ENCODE results near the gene MTARC1. TPM values are rescaled to one million over a fixed set of nuclear protein-coding genes. Genes with fewer than 3 reads are reported as not detected.
A peak's percentile ranks its signal among the peaks of the same experiment; 100 is the strongest.

Gene MTARC1
- total and polyA plus RNA-seq, 10 donors, result 3.2 to 17.3 (median 8.1) TPM

- H3K36me3 ChIP-seq, result peaks cover 0 to 3% (median 0%) of the 10 kb centered on the region in 6 donors
- H3K4me1 ChIP-seq, result peaks cover 0 to 28% (median 15%) of the 10 kb centered on the region in 6 donors
- TF ChIP-seq POLR2A (IDR thresholded peaks at IDR 0.05), result no peak
- peak; percentile 22 to 55 (median 54) for TF ChIP-seq POLR2AphosphoS5 (IDR thresholded peaks at IDR 0.05)
- peak; percentile 55 to 94 (median 86) for TF ChIP-seq CTCF (IDR thresholded peaks at IDR 0.05 in 8 of 11, conservative IDR thresholded peaks at IDR 0.05 in 3 of 11)
- H3K27me3 ChIP-seq (replicated peaks in 1 of 7), result no peaks in the 10 kb centered on the region
- no peak overlapping the region for H3K4me3 ChIP-seq
- H3K9me3 ChIP-seq, result no peaks in the 10 kb centered on the region
- intact Hi-C loops (cut with DNase I; ENCODE audit: low total_unique reads), result loop anchor here (5.0 to 10.0 kb wide), 2 partner anchors 95 to 482 kb away; no protein-coding TSS in a partner anchor
- H3K27ac ChIP-seq, result peak overlapping the region in 3 of 8 donors; percentile 73 to 83 (median 74)
- 25 to 33% (median 31%) methylated on average over 19 of the region's 19 CpGs for WGBS, 5 donors
- peak; percentile 95 for DNase-seq
Observed at GRCh38 chr1:220776720-220777326, 9.9 kb upstream of the MTARC1 start.

- Histone ChIP-seq H3K36me3 (peaks cover 0 to 18% (median 0%) of the 10 kb centered on the region in 6 donors), H3K27me3 (replicated peaks in 1 of 7) (peaks cover 0 to 36% (median 13%) of the 10 kb centered on the region in 7 donors), H3K4me3 (no peak overlapping the region), H3K9me3 (no peaks in the 10 kb centered on the region), H3K27ac (no peak overlapping the region), H3K4me1 (peaks cover 8 to 35% (median 19%) of the 10 kb centered on the region in 6 donors)
- TF ChIP-seq POLR2A (IDR thresholded peaks at IDR 0.05) (no peak), POLR2AphosphoS5 (IDR thresholded peaks at IDR 0.05) (no peak), CTCF (IDR thresholded peaks at IDR 0.05 in 8 of 11, conservative IDR thresholded peaks at IDR 0.05 in 3 of 11) (no peak)
- DNase-seq, result no peak
- WGBS, 5 donors, result 84 to 96% (median 87%) methylated on average over 3 of the region's 3 CpGs
- intact Hi-C loops (cut with DNase I; ENCODE audit: low total_unique reads), result no loop called here
Observed at GRCh38 chr1:220783453-220783852, 3.3 kb upstream of the MTARC1 start.

GRCh38 chr1:220784751-220785150 is 2.0 kb upstream of the MTARC1 start:
- WGBS, 5 donors, result 87 to 97% (median 91%) methylated on average over 4 of the region's 4 CpGs
- intact Hi-C loops (cut with DNase I; ENCODE audit: low total_unique reads), result no loop called here
- TF ChIP-seq CTCF (IDR thresholded peaks at IDR 0.05 in 8 of 11, conservative IDR thresholded peaks at IDR 0.05 in 3 of 11) (no peak), POLR2AphosphoS5 (IDR thresholded peaks at IDR 0.05) (no peak), POLR2A (IDR thresholded peaks at IDR 0.05) (no peak)

More at GRCh38 chr1:220784751-220785150, 2.0 kb upstream of the MTARC1 start:
- Histone ChIP-seq H3K9me3 (no peaks in the 10 kb centered on the region), H3K36me3 (peaks cover 0 to 18% (median 0%) of the 10 kb centered on the region in 6 donors), H3K4me1 (peaks cover 8 to 41% (median 19%) of the 10 kb centered on the region in 6 donors), H3K27ac (no peak overlapping the region), H3K27me3 (replicated peaks in 1 of 7) (peaks cover 0 to 36% (median 13%) of the 10 kb centered on the region in 7 donors), H3K4me3 (no peak overlapping the region)
- DNase-seq, result no peak
